SK-N-SH (cell line): ENCODE data around the gene PHOX2A.

Experiments used
- CHD2 ChIP-seq: fragments of 150-350 bp; IDR thresholded peaks from 2 replicates; pipeline ENCODE4 v1.6.1; 2018; ENCODE audit warnings: low read length; ENCODE audit not compliant: partially characterized antibody
- EZH2phosphoT487 ChIP-seq: fragments of 200-600 bp; sonication (generic); IDR thresholded peaks from 2 replicates; pipeline ENCODE4 v1.6.1; 2017; ENCODE audit warnings: low read depth, mixed run types, mild to moderate bottlenecking, antibody characterized with exemption, moderate library complexity, borderline replicate concordance
- JUND ChIP-seq: IDR thresholded peaks from 2 replicates; pipeline ENCODE4 v1.4.0; 2012
- MEF2A ChIP-seq: IDR thresholded peaks from 2 replicates; pipeline ENCODE4 v1.4.0; 2012; ENCODE audit warnings: low read depth, borderline replicate concordance
- MXI1 ChIP-seq: IDR thresholded peaks from 2 replicates; pipeline ENCODE4 v1.6.1; 2012; ENCODE audit warnings: mild to moderate bottlenecking, low read depth, low read length, improper control_type of control experiment
- POLR2AphosphoS5 ChIP-seq: IDR thresholded peaks from 2 replicates; pipeline ENCODE4 v1.6.1; 2012; ENCODE audit warnings: low read depth, low read length
- RAD21 ChIP-seq: IDR thresholded peaks from 2 replicates; pipeline ENCODE4 v1.6.1; 2012; ENCODE audit warnings: mild to moderate bottlenecking, low read length
- RCOR1 ChIP-seq: fragments of 150-350 bp; IDR thresholded peaks from 2 replicates; pipeline ENCODE4 v1.6.1; 2017; ENCODE audit warnings: antibody characterized with exemption, low read length
- USF2 ChIP-seq: fragments of 150-350 bp; IDR thresholded peaks from 2 replicates; pipeline ENCODE4 v1.6.1; 2017; ENCODE audit warnings: antibody characterized with exemption, low read length, low read depth, borderline replicate concordance
- YY1 ChIP-seq: IDR thresholded peaks from 2 replicates; pipeline ENCODE4 v1.4.0; 2012; ENCODE audit warnings: low read depth, mild to moderate bottlenecking
- TF ChIP-seq, protein P1 (sequence below): fragments of 200-600 bp; sonication (generic); IDR thresholded peaks from 2 replicates; pipeline ENCODE4 v1.6.1; 2017; ENCODE audit warnings: antibody characterized with exemption, mild to moderate bottlenecking, moderate library complexity

- TF ChIP-seq USF2 (no peak), POLR2AphosphoS5 (no peak), RAD21 (no peak), YY1 (no peak), JUND (no peak), EZH2phosphoT487 (no peak), CHD2 (no peak), MXI1 (no peak), RCOR1 (no peak), MEF2A (no peak)
- TF ChIP-seq, protein P1, sequence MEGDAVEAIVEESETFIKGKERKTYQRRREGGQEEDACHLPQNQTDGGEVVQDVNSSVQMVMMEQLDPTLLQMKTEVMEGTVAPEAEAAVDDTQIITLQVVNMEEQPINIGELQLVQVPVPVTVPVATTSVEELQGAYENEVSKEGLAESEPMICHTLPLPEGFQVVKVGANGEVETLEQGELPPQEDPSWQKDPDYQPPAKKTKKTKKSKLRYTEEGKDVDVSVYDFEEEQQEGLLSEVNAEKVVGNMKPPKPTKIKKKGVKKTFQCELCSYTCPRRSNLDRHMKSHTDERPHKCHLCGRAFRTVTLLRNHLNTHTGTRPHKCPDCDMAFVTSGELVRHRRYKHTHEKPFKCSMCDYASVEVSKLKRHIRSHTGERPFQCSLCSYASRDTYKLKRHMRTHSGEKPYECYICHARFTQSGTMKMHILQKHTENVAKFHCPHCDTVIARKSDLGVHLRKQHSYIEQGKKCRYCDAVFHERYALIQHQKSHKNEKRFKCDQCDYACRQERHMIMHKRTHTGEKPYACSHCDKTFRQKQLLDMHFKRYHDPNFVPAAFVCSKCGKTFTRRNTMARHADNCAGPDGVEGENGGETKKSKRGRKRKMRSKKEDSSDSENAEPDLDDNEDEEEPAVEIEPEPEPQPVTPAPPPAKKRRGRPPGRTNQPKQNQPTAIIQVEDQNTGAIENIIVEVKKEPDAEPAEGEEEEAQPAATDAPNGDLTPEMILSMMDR = no peak
These were observed 48.3 kb upstream of the PHOX2A start for GRCh38 chr11:72292106-72292785.
